ENCODE measurements around the gene ATP6V0A4.

ATP6V0A4 gene

DNA sequence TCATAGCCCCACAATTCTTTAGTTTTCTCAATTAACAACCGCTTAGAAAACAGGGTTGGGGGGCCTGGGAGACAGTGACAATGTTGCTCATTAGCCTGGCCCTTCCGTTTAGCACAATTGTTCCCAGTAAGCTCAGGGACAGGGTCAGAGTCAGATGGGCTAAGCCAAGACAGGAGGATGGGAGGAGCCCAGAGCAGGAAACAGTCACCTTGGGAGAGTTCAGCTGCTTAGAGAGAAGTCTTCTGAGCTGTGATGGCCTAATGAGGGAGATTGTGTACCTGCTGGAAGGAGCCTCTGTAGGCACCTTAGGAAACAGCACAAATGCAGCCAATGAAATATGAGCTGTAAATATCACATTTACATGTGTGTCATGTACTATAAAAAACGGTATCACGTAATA lies 132.7 kb downstream of the ATP6V0A4 start:
- H3K9me3 ChIP-seq (ENCODE audit: control insufficient read depth, insufficient read depth, low read length) = no peaks in the 10 kb centered on the region
- H3K27ac ChIP-seq (ENCODE audit: low read length) = no peak overlapping the region
- no CpG with 5 or more reads among the region's 4 CpGs for WGBS (ENCODE audit: insufficient coverage, insufficient read length)
- H3K4me3 ChIP-seq (ENCODE audit: low read length) = no peak overlapping the region
- no peaks in the 10 kb centered on the region for H3K27me3 ChIP-seq (ENCODE audit: control insufficient read depth, insufficient read depth, low read length)
- H3K4me1 ChIP-seq (ENCODE audit: control insufficient read depth, insufficient read depth, low read length) = 0 out of 2 replicates have a peak, but pooled peaks cover 2% of the 10 kb centered on the region
- no peak for DNase-seq (ENCODE audit: low read depth, low spot score)
- no peaks in the 10 kb centered on the region for H3K36me3 ChIP-seq (ENCODE audit: control insufficient read depth, insufficient read depth, low read length)

DNA sequence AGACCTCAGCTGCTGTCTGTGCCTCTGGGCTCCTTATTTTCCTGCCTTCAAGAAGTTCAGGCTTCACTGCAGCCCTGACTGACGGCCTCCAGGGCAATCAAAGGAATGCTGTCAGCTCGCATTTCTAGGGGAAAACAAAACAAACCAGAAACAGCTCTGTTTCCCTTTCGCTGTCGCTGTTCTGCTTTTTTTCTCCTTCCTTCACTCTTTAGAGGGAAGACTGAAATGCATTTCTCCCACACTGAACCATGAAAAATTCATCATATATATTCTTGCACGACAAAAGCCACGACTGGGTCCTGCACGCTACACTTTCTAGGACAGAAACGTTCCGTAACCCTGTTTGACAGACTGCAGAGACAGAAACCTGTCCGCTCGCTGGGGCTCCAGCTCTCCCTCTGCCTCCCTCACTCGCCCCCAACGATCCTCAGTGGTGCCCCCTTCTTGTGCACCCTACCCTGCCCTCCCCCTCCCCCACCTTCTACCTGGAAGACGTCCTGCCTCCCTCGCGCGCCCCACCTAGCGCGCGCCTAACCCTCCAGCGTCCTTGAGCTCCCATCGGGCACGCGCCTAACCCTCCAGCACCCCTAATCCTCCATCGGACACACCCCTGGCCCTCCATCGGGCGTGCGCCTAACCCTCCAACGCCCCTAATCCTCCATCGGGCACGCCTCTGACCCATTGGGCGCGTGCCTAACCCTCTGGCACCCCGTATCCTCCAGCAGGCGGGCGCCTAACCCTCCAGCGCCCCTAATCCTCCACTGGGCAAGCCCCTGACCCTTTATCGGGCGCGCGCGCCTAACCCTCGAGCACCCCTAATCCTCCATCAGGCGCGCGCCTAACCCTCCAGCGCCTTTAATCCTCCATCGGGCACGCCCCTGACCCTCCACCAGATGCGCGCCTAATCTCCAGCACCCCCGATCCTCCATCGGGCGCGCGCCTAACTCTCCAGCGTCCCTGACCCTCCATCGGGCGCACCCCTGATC lies 134.0 kb downstream of the ATP6V0A4 start:
- 0 out of 2 replicates have a peak, but pooled peaks cover 2% of the 10 kb centered on the region for H3K4me1 ChIP-seq (ENCODE audit: control insufficient read depth, insufficient read depth, low read length)
- H3K36me3 ChIP-seq (ENCODE audit: control insufficient read depth, insufficient read depth, low read length) = no peaks in the 10 kb centered on the region
- peak overlapping the region; percentile 69; the same call in 1 of the 2 replicates for H3K4me3 ChIP-seq (ENCODE audit: low read length)
- WGBS (ENCODE audit: insufficient coverage, insufficient read length) = no CpG with 5 or more reads among the region's 59 CpGs
- DNase-seq (ENCODE audit: low read depth, low spot score) = no peak
- H3K27ac ChIP-seq (ENCODE audit: low read length) = no peak overlapping the region
- no peaks in the 10 kb centered on the region for H3K9me3 ChIP-seq (ENCODE audit: control insufficient read depth, insufficient read depth, low read length)
- H3K27me3 ChIP-seq (ENCODE audit: control insufficient read depth, insufficient read depth, low read length) = no peaks in the 10 kb centered on the region

DNA sequence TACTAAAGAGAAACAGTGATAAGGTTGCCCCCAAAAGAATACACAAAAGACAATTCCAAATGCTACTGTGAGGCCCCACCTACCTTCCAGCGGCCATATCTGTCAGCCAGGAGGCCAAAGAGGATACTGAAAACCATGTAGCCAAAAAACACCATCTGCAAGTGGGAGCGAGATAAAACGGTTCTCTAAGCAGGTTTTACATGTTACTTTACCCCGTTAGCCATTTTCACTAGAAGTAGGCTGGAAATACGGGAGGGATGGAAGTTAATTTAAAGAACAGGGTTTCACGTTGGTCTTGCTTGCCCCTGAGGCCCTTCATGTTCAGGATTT lies 135.0 kb downstream of the ATP6V0A4 start:
- no CpG with 5 or more reads among the region's 6 CpGs for WGBS (ENCODE audit: insufficient coverage, insufficient read length)
- Histone ChIP-seq H3K27ac (ENCODE audit: low read length) (no peak overlapping the region), H3K4me1 (ENCODE audit: control insufficient read depth, insufficient read depth, low read length) (0 out of 2 replicates have a peak, but pooled peaks cover 2% of the 10 kb centered on the region), H3K27me3 (ENCODE audit: control insufficient read depth, insufficient read depth, low read length) (no peaks in the 10 kb centered on the region), H3K4me3 (ENCODE audit: low read length) (no peak overlapping the region), H3K9me3 (ENCODE audit: control insufficient read depth, insufficient read depth, low read length) (no peaks in the 10 kb centered on the region), H3K36me3 (ENCODE audit: control insufficient read depth, insufficient read depth, low read length) (no peaks in the 10 kb centered on the region)
- DNase-seq (ENCODE audit: low read depth, low spot score) = no peak

DNA sequence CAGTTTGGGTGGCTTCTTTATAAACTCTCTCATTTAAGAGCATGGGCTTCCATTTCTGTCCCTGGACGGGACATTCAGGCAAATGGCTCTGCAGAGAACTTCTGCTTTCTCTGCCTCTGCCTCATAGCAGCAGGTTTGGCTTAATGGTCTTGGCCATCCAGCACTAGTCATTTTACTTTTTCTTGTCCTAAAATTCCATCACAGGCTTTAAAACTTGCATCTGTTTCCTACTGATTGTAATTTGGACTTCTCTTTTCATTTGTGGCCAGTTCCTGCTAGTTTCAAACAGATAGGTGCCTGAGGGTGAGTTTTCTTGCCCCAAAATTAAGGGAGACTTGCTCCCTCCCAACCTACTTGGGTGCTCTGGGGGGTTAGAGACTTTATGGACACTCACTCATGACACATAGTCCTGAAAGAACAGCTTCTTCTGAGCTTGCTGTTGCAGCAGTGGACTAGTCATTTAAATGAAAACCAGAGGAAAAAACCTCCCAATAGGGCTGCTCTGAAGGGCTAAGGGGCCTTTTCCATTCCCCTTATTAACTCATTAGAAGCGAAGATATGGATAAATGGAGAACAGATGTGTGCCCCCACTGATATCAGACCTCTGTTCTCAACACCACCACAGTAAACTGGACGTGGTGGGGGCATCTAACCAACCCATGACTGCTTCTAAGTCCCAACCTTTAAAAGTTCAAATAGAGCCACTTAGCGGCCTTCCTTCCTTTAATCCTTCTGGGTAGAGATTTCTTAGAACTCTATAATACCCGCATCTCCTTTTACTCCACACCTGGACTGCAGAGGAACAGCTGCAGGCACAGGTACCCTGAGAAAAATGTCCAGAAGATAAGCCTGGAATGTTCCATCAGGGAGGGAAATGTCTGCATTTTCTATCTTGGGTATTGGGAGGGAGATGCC lies 135.7 kb downstream of the ATP6V0A4 start:
- WGBS (ENCODE audit: insufficient coverage, insufficient read length) = no CpG with 5 or more reads among the region's 5 CpGs
- DNase-seq (ENCODE audit: low read depth, low spot score) = no peak

DNA sequence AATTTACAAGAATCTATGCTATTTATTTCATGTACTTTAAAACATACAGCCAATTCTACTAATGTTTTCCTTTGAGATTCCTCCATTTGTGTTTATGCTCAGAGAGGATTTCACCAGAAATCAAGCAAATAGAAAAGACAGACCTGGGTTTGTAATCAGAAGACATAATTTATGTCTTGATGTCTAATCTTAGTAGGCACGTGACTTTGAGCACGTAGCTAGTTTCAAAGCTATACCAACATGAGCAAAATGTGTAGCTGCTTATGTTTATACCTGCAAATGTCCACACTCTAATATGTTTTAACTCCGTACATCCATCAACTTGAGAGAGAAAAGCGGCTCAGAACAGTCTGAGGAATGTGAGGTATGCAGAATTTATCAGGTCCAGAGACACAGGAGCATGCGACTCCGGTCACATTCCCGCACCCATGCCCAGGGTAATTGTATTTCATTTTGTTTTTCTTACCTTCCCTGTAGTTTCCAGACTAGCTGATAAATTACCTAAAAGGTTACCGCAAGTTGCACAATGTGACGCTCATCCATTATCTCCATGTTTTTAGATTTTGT lies 136.8 kb downstream of the ATP6V0A4 start:
- H3K27ac ChIP-seq (ENCODE audit: low read length) = no peak overlapping the region
- H3K9me3 ChIP-seq (ENCODE audit: control insufficient read depth, insufficient read depth, low read length) = no peaks in the 10 kb centered on the region
- DNase-seq (ENCODE audit: low read depth, low spot score) = no peak
- H3K36me3 ChIP-seq (ENCODE audit: control insufficient read depth, insufficient read depth, low read length) = no peaks in the 10 kb centered on the region
- no CpG with 5 or more reads among the region's 9 CpGs for WGBS (ENCODE audit: insufficient coverage, insufficient read length)
- no peaks in the 10 kb centered on the region for H3K27me3 ChIP-seq (ENCODE audit: control insufficient read depth, insufficient read depth, low read length)
- 0 out of 2 replicates have a peak, but pooled peaks cover 2% of the 10 kb centered on the region for H3K4me1 ChIP-seq (ENCODE audit: control insufficient read depth, insufficient read depth, low read length)
- no peak overlapping the region for H3K4me3 ChIP-seq (ENCODE audit: low read length)

More for the DNA sequence above, 135.7 kb downstream of the ATP6V0A4 start:
- H3K36me3 ChIP-seq (ENCODE audit: control insufficient read depth, insufficient read depth, low read length) = no peaks in the 10 kb centered on the region
- H3K27ac ChIP-seq (ENCODE audit: low read length) = no peak overlapping the region
- 0 out of 2 replicates have a peak, but pooled peaks cover 2% of the 10 kb centered on the region for H3K4me1 ChIP-seq (ENCODE audit: control insufficient read depth, insufficient read depth, low read length)
- no peak overlapping the region for H3K4me3 ChIP-seq (ENCODE audit: low read length)
- no peaks in the 10 kb centered on the region for H3K27me3 ChIP-seq (ENCODE audit: control insufficient read depth, insufficient read depth, low read length)
- no peaks in the 10 kb centered on the region for H3K9me3 ChIP-seq (ENCODE audit: control insufficient read depth, insufficient read depth, low read length)

DNA sequence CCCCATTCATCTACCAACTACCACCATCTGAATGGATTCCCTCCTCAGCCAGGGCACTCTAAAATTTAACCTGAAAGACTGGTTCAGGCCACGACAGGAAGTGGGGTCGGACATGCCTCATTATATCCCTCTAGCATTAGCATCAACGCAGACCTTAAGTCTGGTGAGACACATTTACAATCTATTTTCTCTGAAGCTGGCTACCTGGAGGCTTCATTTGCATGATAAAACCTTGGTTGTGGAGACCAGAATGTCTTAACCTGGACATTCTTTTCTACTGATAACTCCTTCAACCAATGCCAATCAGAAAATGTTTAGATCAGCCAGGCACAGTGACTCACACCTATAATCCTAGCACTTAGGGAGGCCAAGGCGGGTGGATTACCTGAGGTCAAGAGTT lies 139.1 kb downstream of the ATP6V0A4 start:
- no CpG with 5 or more reads among the region's 4 CpGs for WGBS (ENCODE audit: insufficient coverage, insufficient read length)
- no peak overlapping the region for H3K4me3 ChIP-seq (ENCODE audit: low read length)
- no peaks in the 10 kb centered on the region for H3K27me3 ChIP-seq (ENCODE audit: control insufficient read depth, insufficient read depth, low read length)
- H3K4me1 ChIP-seq (ENCODE audit: control insufficient read depth, insufficient read depth, low read length) = 0 out of 2 replicates have a peak, but pooled peaks cover 2% of the 10 kb centered on the region
- H3K27ac ChIP-seq (ENCODE audit: low read length) = no peak overlapping the region
- H3K36me3 ChIP-seq (ENCODE audit: control insufficient read depth, insufficient read depth, low read length) = no peaks in the 10 kb centered on the region
- DNase-seq (ENCODE audit: low read depth, low spot score) = no peak
- no peaks in the 10 kb centered on the region for H3K9me3 ChIP-seq (ENCODE audit: control insufficient read depth, insufficient read depth, low read length)

DNA sequence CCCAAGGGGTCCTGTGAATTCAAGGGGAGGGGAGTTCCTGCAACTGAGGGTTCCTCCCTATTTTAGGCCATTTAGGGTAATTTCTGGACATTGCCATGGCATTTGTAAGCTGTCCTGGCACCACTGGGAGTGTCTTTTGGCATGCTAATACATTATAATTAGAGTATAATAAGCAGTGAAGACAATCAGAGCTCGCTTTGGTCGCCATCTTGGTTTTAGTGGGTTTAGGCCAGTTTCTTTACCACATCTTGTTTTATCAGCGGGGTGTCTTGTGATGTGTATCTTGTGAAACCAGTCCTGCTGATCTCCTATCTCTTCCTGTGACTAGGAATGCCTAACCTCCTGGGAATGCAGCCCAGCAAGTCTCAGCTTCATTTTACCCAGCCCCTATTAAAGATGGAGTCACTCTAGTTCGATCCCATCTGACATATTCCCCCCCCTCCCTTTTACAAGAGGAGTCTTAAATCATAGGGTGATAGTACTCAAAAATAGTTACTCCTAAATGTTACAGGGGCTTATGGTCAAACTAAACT lies 140.1 kb downstream of the ATP6V0A4 start:
- no peaks in the 10 kb centered on the region for H3K27me3 ChIP-seq (ENCODE audit: control insufficient read depth, insufficient read depth, low read length)
- WGBS (ENCODE audit: insufficient coverage, insufficient read length) = no CpG with 5 or more reads among the region's 4 CpGs
- no peak overlapping the region for H3K27ac ChIP-seq (ENCODE audit: low read length)
- no peaks in the 10 kb centered on the region for H3K36me3 ChIP-seq (ENCODE audit: control insufficient read depth, insufficient read depth, low read length)
- no peak for DNase-seq (ENCODE audit: low read depth, low spot score)
- H3K4me1 ChIP-seq (ENCODE audit: control insufficient read depth, insufficient read depth, low read length) = 0 out of 2 replicates have a peak, but pooled peaks cover 2% of the 10 kb centered on the region
- H3K4me3 ChIP-seq (ENCODE audit: low read length) = no peak overlapping the region
- no peaks in the 10 kb centered on the region for H3K9me3 ChIP-seq (ENCODE audit: control insufficient read depth, insufficient read depth, low read length)

DNA sequence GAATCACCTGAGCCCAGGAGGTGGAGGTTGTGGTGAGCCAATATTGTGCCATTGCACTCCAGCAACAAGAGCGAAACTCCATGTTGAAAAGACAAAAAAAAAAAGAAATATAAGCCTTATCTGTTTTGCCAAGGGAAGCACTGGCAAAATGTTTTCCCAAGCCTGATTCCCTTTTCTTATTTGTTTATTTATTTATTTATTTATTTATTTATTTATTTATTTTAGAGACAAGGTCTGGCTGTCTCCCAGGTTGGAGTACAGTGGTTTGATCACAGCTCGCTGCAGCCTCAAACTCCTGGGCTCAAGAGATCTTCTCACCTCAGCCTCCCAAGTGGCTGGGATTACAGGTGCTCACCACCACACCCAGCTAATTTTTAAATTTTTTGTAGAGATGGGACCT lies 141.0 kb downstream of the ATP6V0A4 start:
- WGBS (ENCODE audit: insufficient coverage, insufficient read length) = no CpG with 5 or more reads among the region's 2 CpGs
- no peak overlapping the region for H3K4me3 ChIP-seq (ENCODE audit: low read length)
- H3K4me1 ChIP-seq (ENCODE audit: control insufficient read depth, insufficient read depth, low read length) = 0 out of 2 replicates have a peak, but pooled peaks cover 2% of the 10 kb centered on the region
- DNase-seq (ENCODE audit: low read depth, low spot score) = no peak
- H3K27ac ChIP-seq (ENCODE audit: low read length) = no peak overlapping the region
- H3K36me3 ChIP-seq (ENCODE audit: control insufficient read depth, insufficient read depth, low read length) = no peaks in the 10 kb centered on the region
- no peaks in the 10 kb centered on the region for H3K9me3 ChIP-seq (ENCODE audit: control insufficient read depth, insufficient read depth, low read length)
- no peaks in the 10 kb centered on the region for H3K27me3 ChIP-seq (ENCODE audit: control insufficient read depth, insufficient read depth, low read length)
